Measurements from ENCODE around the gene ATXN1.
A peak's percentile ranks its signal among the peaks of the same experiment; 100 is the strongest.

The ATXN1 gene

DNA sequence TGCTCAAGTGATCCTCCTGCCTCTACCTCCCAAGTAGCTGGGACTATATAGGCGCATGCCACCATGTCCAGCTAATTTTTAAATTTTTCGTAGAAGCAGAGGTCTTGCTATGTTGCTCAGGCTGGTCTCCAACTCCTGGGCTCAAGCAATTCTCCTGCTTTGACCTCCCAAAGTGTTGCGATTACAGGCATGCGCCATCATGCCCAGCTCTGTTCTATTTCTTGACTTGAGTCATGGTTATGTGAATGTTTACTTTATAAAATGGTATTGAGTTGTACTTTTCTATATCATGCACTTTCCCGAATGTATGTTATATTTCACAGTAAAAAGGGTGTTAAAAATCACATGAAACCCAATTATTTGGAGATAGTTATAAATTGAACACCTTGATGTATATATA, 17.3 kb upstream of the ATXN1 start:
- Histone ChIP-seq H3K79me2 (no peaks in the 10 kb centered on the region), H3K4me2 (ENCODE audit: low read length) (no peak overlapping the region), H3K27me3 (ENCODE audit: control insufficient read depth, insufficient read depth, low read length) (no peaks in the 10 kb centered on the region), H3K4me1 (peaks cover 13% of the 10 kb centered on the region), H2AFZ (no peak overlapping the region), H3K4me3 (ENCODE audit: low read depth, low read length) (no peak overlapping the region), H3K36me3 (ENCODE audit: control insufficient read depth, insufficient read depth, low read length) (no peaks in the 10 kb centered on the region), H3K9ac (no peak overlapping the region), H3K27ac (no peak overlapping the region), H3K9me3 (ENCODE audit: control insufficient read depth, low read length) (no peaks in the 10 kb centered on the region)
- TF ChIP-seq, protein P1, sequence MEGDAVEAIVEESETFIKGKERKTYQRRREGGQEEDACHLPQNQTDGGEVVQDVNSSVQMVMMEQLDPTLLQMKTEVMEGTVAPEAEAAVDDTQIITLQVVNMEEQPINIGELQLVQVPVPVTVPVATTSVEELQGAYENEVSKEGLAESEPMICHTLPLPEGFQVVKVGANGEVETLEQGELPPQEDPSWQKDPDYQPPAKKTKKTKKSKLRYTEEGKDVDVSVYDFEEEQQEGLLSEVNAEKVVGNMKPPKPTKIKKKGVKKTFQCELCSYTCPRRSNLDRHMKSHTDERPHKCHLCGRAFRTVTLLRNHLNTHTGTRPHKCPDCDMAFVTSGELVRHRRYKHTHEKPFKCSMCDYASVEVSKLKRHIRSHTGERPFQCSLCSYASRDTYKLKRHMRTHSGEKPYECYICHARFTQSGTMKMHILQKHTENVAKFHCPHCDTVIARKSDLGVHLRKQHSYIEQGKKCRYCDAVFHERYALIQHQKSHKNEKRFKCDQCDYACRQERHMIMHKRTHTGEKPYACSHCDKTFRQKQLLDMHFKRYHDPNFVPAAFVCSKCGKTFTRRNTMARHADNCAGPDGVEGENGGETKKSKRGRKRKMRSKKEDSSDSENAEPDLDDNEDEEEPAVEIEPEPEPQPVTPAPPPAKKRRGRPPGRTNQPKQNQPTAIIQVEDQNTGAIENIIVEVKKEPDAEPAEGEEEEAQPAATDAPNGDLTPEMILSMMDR (IDR thresholded peaks at IDR 0.05), result no peak

DNA sequence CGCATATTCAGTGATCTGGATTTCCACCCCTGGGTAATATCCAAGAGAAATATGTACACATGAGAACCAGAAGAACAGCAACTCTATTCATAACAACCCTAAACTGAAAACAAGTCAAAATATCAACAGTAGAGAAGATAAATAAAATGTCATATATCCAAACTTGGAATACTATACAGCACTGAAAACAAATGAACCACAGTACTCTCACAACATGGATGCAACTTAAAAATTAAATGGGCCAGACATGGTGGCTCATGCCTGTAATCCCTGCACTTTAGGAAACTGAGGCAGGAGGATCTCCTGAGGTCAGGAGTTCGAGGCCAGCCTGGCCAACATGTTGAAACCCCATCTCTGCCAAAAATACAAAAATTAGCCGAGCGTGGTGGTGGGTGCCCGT, 16.5 kb upstream of the ATXN1 start:
- H2AFZ ChIP-seq, result no peak overlapping the region
- no peak overlapping the region for H3K4me2 ChIP-seq (ENCODE audit: low read length)
- H3K79me2 ChIP-seq, result no peaks in the 10 kb centered on the region
- TF ChIP-seq, protein P1 (IDR thresholded peaks at IDR 0.05), result no peak
- H3K27ac ChIP-seq, result no peak overlapping the region
- no peaks in the 10 kb centered on the region for H3K27me3 ChIP-seq (ENCODE audit: control insufficient read depth, insufficient read depth, low read length)
- no peaks in the 10 kb centered on the region for H3K36me3 ChIP-seq (ENCODE audit: control insufficient read depth, insufficient read depth, low read length)
- no peak overlapping the region for H3K4me3 ChIP-seq (ENCODE audit: low read depth, low read length)
- H3K9me3 ChIP-seq (ENCODE audit: control insufficient read depth, low read length), result no peaks in the 10 kb centered on the region
- H3K9ac ChIP-seq, result no peak overlapping the region
- H3K4me1 ChIP-seq, result peaks cover 13% of the 10 kb centered on the region

DNA sequence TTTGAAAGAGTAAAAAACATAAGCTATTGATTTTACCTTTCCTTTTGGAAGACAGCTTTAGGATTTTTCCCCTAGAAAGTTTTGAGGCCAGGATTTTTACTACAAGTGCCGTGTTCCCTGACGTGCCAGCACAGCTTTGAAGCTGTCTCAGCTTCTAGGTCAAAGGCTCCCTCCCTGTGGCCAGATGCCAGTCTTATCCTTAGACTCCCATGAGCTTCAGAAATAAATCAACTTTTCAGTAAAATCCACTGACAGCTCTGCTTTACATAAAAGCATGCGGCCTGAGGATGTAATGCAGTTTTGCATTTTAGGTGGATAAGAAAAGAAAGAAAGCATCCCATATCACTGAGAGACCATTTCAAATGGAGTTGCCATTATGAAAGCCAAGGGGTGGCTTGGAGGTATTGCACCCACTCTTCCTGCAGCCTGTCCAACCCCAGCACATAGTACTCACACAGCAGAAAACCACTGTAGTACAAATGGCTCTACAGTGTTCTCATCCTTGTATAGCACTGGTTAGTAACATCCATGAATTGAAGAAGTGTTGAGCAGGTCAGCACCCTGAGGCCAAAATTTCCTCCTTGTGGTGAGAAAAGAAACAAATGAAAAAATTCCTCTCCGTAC, 15.2 kb upstream of the ATXN1 start:
- TF ChIP-seq, protein P1 (IDR thresholded peaks at IDR 0.05), result no peak
- peak overlapping the region; percentile 22 for H3K27ac ChIP-seq
- no peaks in the 10 kb centered on the region for H3K79me2 ChIP-seq
- no peaks in the 10 kb centered on the region for H3K36me3 ChIP-seq (ENCODE audit: control insufficient read depth, insufficient read depth, low read length)
- H2AFZ ChIP-seq, result peak overlapping the region; percentile 62
- H3K9ac ChIP-seq, result no peak overlapping the region
- no peak overlapping the region for H3K4me3 ChIP-seq (ENCODE audit: low read depth, low read length)
- no peak overlapping the region for H3K4me2 ChIP-seq (ENCODE audit: low read length)
- H3K27me3 ChIP-seq (ENCODE audit: control insufficient read depth, insufficient read depth, low read length), result no peaks in the 10 kb centered on the region
- H3K9me3 ChIP-seq (ENCODE audit: control insufficient read depth, low read length), result no peaks in the 10 kb centered on the region
- H3K4me1 ChIP-seq, result peaks cover 5% of the 10 kb centered on the region

DNA sequence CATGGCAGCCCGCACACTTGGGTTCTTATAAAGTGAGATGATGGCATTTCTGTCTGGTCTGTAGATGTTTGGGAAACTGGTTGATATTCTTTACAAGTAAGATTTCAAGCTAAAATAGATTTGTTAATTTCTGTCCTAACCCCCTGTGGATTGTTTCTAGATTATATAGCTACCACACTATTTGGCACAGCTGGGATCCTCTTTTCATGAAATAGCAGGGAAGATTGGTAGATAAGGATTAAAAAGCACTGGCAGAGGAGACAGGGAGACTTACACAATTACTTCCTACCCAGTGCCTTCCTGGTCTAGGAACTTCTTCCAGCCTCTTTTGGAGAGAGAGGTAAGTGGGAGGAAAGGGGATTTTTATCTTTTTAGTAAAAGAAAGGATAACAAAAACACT, 13.2 kb upstream of the ATXN1 start:
- H2AFZ ChIP-seq, result no peak overlapping the region
- no peak overlapping the region for H3K27ac ChIP-seq
- no peaks in the 10 kb centered on the region for H3K9me3 ChIP-seq (ENCODE audit: control insufficient read depth, low read length)
- TF ChIP-seq, protein P1 (IDR thresholded peaks at IDR 0.05), result no peak
- H3K27me3 ChIP-seq (ENCODE audit: control insufficient read depth, insufficient read depth, low read length), result no peaks in the 10 kb centered on the region
- no peak overlapping the region for H3K9ac ChIP-seq
- H3K4me1 ChIP-seq, result no peaks in the 10 kb centered on the region
- H3K79me2 ChIP-seq, result no peaks in the 10 kb centered on the region
- H3K4me2 ChIP-seq (ENCODE audit: low read length), result no peak overlapping the region
- H3K36me3 ChIP-seq (ENCODE audit: control insufficient read depth, insufficient read depth, low read length), result no peaks in the 10 kb centered on the region
- no peak overlapping the region for H3K4me3 ChIP-seq (ENCODE audit: low read depth, low read length)

DNA sequence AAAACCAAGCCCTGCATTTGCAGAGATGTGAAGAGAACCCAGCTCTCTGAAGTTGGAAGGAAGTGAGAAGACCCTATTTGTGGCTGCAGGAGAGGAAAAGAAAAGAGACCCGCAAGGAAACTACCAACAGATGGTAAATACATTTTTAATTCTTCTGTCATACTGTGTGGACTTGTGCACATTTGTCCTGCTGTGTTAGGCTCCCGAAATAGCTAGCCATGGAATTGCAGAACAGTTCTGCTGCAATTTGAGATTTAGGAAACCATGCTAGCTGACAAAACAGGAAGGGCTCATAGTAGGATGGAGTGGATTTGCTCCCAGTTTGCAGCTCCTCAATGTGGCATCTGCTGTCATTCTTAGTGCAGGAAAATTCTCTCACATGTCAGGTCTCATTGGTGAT, 12.1 kb upstream of the ATXN1 start:
- Histone ChIP-seq H3K27ac (no peak overlapping the region), H3K79me2 (no peaks in the 10 kb centered on the region), H3K4me3 (ENCODE audit: low read depth, low read length) (no peak overlapping the region), H3K27me3 (ENCODE audit: control insufficient read depth, insufficient read depth, low read length) (no peaks in the 10 kb centered on the region), H2AFZ (no peak overlapping the region), H3K36me3 (ENCODE audit: control insufficient read depth, insufficient read depth, low read length) (no peaks in the 10 kb centered on the region), H3K9ac (no peak overlapping the region), H3K4me2 (ENCODE audit: low read length) (no peak overlapping the region), H3K9me3 (ENCODE audit: control insufficient read depth, low read length) (no peaks in the 10 kb centered on the region), H3K4me1 (no peaks in the 10 kb centered on the region)
- TF ChIP-seq, protein P1 (IDR thresholded peaks at IDR 0.05), result no peak
